A549 (cell line): Measurements from ENCODE around the gene BMP15. TPM values are rescaled to one million over a fixed set of nuclear protein-coding genes. Genes with fewer than 3 reads are reported as not detected.
A peak's percentile ranks its signal among the peaks of the same experiment; 100 is the strongest.

Experiments used
- ATAC-seq, 2 experiments: fragments of 200-7000 bp in 1 of 2; fragments of >200 bp in 1 of 2; cut with Nextera tagmentation in 1 of 2; cut with Tn5 transposase in 1 of 2; 3 replicates each; pipeline versions ENCODE4 v1.8.0 to v1.9.1; 2018 to 2020; ENCODE audit warnings: mild to moderate bottlenecking in 1 of 2, moderate library complexity in 1 of 2
- CTCF ChIA-PET: fragments of 300-600 bp; sonication (Branson Sonifier 250); formaldehyde crosslinking; extraction: SDS; loops from one replicate; lab custom pipeline; 2021; ENCODE audit warnings: antibody characterized with exemption, inconsistent platforms; lab: Yijun Ruan, JAX
- POLR2A ChIA-PET: fragments of 350-600 bp; formaldehyde crosslinking; extraction: SDS; loops from one replicate; lab custom pipeline; 2021; ENCODE audit warnings: antibody characterized with exemption, inconsistent platforms; lab: Yijun Ruan, JAX
- DNase-seq, 2 experiments: peaks; one replicate each; pipeline versions ENCODE4 v3.0.0 to v3.0.0-alpha.2; 2011 to 2016; ENCODE audit warnings: low read depth in 1 of 2, low spot score in 1 of 2
- FAIRE-seq: peaks from 2 replicates; lab custom pipeline; 2011; peaks lifted over from hg19 to GRCh38; lab: Jason Lieb, UNC
- H3K27ac ChIP-seq, 2 experiments: fragments of >200 bp; sonication (Bioruptor Twin); formaldehyde crosslinking; 3 replicates each; pipeline ENCODE4 v1.5.1; 2016 to 2017
- H3K4me1 ChIP-seq: fragments of >200 bp; sonication (Bioruptor Twin); formaldehyde crosslinking; 3 replicates; pipeline ENCODE4 v1.6.1; 2016
- H3K4me2 ChIP-seq: fragments of >200 bp; sonication (Bioruptor Twin); formaldehyde crosslinking; 3 replicates; pipeline ENCODE4 v1.6.1; 2016
- H3K4me3 ChIP-seq: fragments of >200 bp; sonication (Bioruptor Twin); formaldehyde crosslinking; 3 replicates; pipeline ENCODE4 v1.5.1; 2016
- H3K9me3 ChIP-seq: fragments of >200 bp; sonication (Bioruptor Twin); formaldehyde crosslinking; 3 replicates; pipeline ENCODE4 v1.6.1; 2016
- BHLHE40 ChIP-seq: IDR thresholded peaks from 2 replicates; pipeline ENCODE4 v1.6.1; 2012; ENCODE audit warnings: low read depth, low read length, inconsistent platforms
- CHD2 ChIP-seq: fragments of 150-350 bp; IDR thresholded peaks from 2 replicates; pipeline ENCODE4 v1.6.1; 2014; ENCODE audit warnings: low read length; ENCODE audit not compliant: partially characterized antibody
- EHF ChIP-seq: fragments of 250-450 bp; sonication (Bioruptor Pico); IDR thresholded peaks from 2 replicates; pipeline ENCODE4 v1.5.0; 2020; ENCODE audit warnings: mild to moderate bottlenecking
- EHMT2 ChIP-seq: fragments of 200-600 bp; sonication (generic); IDR thresholded peaks from 2 replicates; pipeline ENCODE4 v1.6.1; 2016; ENCODE audit warnings: antibody characterized with exemption, low read depth, mild to moderate bottlenecking, moderate library complexity
- FOSB ChIP-seq: fragments of 250-450 bp; sonication (Bioruptor Pico); IDR thresholded peaks from 2 replicates; pipeline ENCODE4 v1.5.0; 2020; ENCODE audit warnings: mild to moderate bottlenecking, moderate library complexity
- FOXS1 ChIP-seq: fragments of 250-450 bp; sonication (Bioruptor Pico); IDR thresholded peaks from 2 replicates; pipeline ENCODE4 v1.5.0; 2020; ENCODE audit warnings: mild to moderate bottlenecking, moderate library complexity
- HOXA7 ChIP-seq: fragments of 250-450 bp; sonication (Bioruptor Pico); IDR thresholded peaks from 2 replicates; pipeline ENCODE4 v1.5.0; 2020; ENCODE audit warnings: mild to moderate bottlenecking, moderate library complexity
- HOXB13 ChIP-seq: fragments of 250-450 bp; sonication (Bioruptor Pico); IDR thresholded peaks from 2 replicates; pipeline ENCODE4 v1.5.0; 2020; ENCODE audit warnings: low read depth, mild to moderate bottlenecking, moderate library complexity
- HOXB5 ChIP-seq: fragments of 250-450 bp; sonication (Bioruptor Pico); IDR thresholded peaks from 2 replicates; pipeline ENCODE4 v1.5.0; 2020; ENCODE audit warnings: mild to moderate bottlenecking, moderate library complexity
- MAFK ChIP-seq: fragments of 450-650 bp; IDR thresholded peaks from 2 replicates; pipeline ENCODE4 v1.6.1; 2014; ENCODE audit not compliant: partially characterized antibody
- MAZ ChIP-seq: fragments of 150-350 bp; IDR thresholded peaks from 2 replicates; pipeline ENCODE4 v1.6.1; 2014; ENCODE audit warnings: antibody characterized with exemption, low read depth, low read length, borderline replicate concordance
- NFE2L2 ChIP-seq: fragments of 150-350 bp; conservative IDR thresholded peaks from 2 replicates; pipeline ENCODE4 v1.6.1; 2014; ENCODE audit warnings: low read length
- RCOR1 ChIP-seq: fragments of 150-350 bp; IDR thresholded peaks from 2 replicates; pipeline ENCODE4 v1.6.1; 2014; ENCODE audit warnings: antibody characterized with exemption, low read length, low read depth
- RFX5 ChIP-seq: fragments of 450-650 bp; IDR thresholded peaks from 2 replicates; pipeline ENCODE4 v1.7.1; 2014; ENCODE audit warnings: antibody characterized with exemption, mild to moderate bottlenecking, moderate library complexity
- SMC3 ChIP-seq: fragments of >200 bp; sonication (Bioruptor Twin); formaldehyde crosslinking; IDR thresholded peaks from 3 replicates; pipeline ENCODE4 v1.6.1; 2018; ENCODE audit warnings: inconsistent platforms
- SREBF2 ChIP-seq: fragments of 450-650 bp; IDR thresholded peaks from 2 replicates; pipeline ENCODE4 v1.6.1; 2014; ENCODE audit warnings: mild to moderate bottlenecking, moderate library complexity
- TFCP2L1 ChIP-seq: fragments of 250-450 bp; sonication (Bioruptor Pico); IDR thresholded peaks from 2 replicates; pipeline ENCODE4 v1.5.0; 2021; ENCODE audit warnings: mild to moderate bottlenecking
- ZSCAN20 ChIP-seq: fragments of 250-450 bp; sonication (Bioruptor Pico); IDR thresholded peaks from 2 replicates; pipeline ENCODE4 v1.8.0; 2022; ENCODE audit warnings: mild to moderate bottlenecking, moderate library complexity
- WGBS: methylation state at CpG from one replicate; pipeline ENCODE4 v1.1.6; 2017; ENCODE audit errors: missing lambda C conversion rate; 5-methylcytosine and 5-hydroxymethylcytosine counted together
- polyA plus RNA-seq, 4 experiments: library from polyadenylated mRNA; depleted of rRNA in 3 of 4; stranded (reverse); fragments of >200 nt; fragmentation: RNase III in 1 of 4; extraction: RNeasy Plus Mini Kit Qiagen cat#74134 plus additional on column Dnase treatment in 1 of 4; gene quantifications; 2 replicates in 3 of 4; 3 replicates in 1 of 4; pipeline ENCODE4 v1.2.3, GENCODE V29; 2011 to 2017
- TF ChIP-seq, protein P1 (sequence below): fragments of >200 bp; sonication (Bioruptor Twin); formaldehyde crosslinking; IDR thresholded peaks from 3 replicates; pipeline ENCODE4 v1.6.1; 2016
- TF ChIP-seq, protein P2 (sequence below): fragments of 450-650 bp; IDR thresholded peaks from 2 replicates; pipeline ENCODE4 v1.6.1; 2014; ENCODE audit warnings: antibody characterized with exemption
- TF ChIP-seq, protein P3 (sequence below): fragments of 250-450 bp; sonication (Bioruptor Pico); IDR thresholded peaks from 2 replicates; pipeline ENCODE4 v1.5.0; 2020; ENCODE audit warnings: low read depth, mild to moderate bottlenecking, moderate library complexity
- TF ChIP-seq, protein P4 (sequence below): fragments of 150-350 bp; IDR thresholded peaks from 2 replicates; pipeline ENCODE4 v1.6.1; 2014; ENCODE audit warnings: low read depth, mild to moderate bottlenecking, low read length
- TF ChIP-seq, protein P5 (sequence below): fragments of 200-600 bp; sonication (generic); IDR thresholded peaks from 2 replicates; pipeline ENCODE4 v1.6.1; 2016; ENCODE audit warnings: antibody characterized with exemption, mild to moderate bottlenecking, moderate library complexity
- TF ChIP-seq, protein P6 (sequence below): fragments of 250-450 bp; sonication (Bioruptor Pico); IDR thresholded peaks from 2 replicates; pipeline ENCODE4 v1.5.0; 2021; ENCODE audit warnings: mild to moderate bottlenecking, moderate library complexity, borderline replicate concordance

BMP15 gene
- polyA plus RNA-seq, 2 of the 4 experiments (the other 2 are of a cell fraction) = not detected

DNA sequence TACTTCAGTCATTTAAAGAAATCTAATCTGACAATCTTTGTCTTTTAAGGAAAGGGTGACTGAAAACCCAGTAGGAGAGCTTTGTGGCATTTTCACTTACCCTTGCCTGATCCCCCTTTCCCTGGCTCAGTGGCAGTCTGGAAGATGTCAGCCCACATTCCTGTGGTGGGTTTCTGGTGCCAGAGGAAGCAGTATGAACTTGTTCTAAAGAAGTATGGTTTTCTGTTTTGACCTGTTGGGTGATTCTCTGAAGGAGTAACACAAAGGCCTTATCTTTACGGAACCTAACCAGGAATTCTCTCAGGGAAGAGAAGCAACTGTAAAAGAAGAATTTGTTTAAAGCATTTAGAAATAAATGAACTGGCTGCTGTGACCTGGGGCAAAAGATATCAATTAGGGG is 41.9 kb downstream of the BMP15 start:
- no peak for ATAC-seq
- DNase-seq = no peak
- Histone ChIP-seq H3K4me1 (no peaks in the 10 kb centered on the region), H3K9me3 (no peaks in the 10 kb centered on the region), H3K27ac (no peak overlapping the region), H3K4me2 (no peak overlapping the region), H3K4me3 (no peak overlapping the region)
- POLR2A ChIA-PET = no interaction called here
- CTCF ChIA-PET = no interaction called here
- no peak for FAIRE-seq
- no peak for TF ChIP-seq HOXA7
- TF ChIP-seq HOXB13 (CRISPR knock-in tag) = no peak
- TF ChIP-seq SMC3 = no peak
- no peak for TF ChIP-seq CHD2
- TF ChIP-seq, protein P1, sequence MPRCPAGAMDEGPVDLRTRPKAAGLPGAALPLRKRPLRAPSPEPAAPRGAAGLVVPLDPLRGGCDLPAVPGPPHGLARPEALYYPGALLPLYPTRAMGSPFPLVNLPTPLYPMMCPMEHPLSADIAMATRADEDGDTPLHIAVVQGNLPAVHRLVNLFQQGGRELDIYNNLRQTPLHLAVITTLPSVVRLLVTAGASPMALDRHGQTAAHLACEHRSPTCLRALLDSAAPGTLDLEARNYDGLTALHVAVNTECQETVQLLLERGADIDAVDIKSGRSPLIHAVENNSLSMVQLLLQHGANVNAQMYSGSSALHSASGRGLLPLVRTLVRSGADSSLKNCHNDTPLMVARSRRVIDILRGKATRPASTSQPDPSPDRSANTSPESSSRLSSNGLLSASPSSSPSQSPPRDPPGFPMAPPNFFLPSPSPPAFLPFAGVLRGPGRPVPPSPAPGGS = no peak
- WGBS = 40% methylated on average over 1 of the region's 1 CpG

DNA sequence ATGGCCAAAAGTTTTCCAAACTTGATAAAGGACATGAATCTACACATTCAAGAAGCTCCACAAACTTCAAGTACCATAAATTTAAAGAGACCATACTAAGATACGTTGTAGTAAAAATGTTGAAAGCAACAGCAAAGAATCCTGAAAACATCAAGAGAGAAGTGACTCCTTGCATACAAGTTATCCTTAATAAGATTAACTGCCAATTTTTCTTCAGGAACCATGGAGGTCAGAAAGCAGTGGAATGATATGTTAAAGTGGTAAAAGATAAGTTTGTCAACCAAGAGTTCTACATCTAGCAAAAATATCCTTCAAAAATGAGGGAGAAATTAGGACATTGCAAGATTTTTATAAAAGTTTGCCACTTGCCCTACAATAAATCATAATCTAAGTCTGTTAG is 43.3 kb downstream of the BMP15 start:
- CTCF ChIA-PET = no interaction called here
- DNase-seq (no peak), ATAC-seq (no peak)
- TF ChIP-seq TFCP2L1 (CRISPR knock-in tag) (no peak), BHLHE40 (no peak)
- TF ChIP-seq, all 56 proteins: peak for 0
- H3K27ac ChIP-seq = no peak overlapping the region
- no peaks in the 10 kb centered on the region for H3K9me3 ChIP-seq
- H3K4me3 ChIP-seq = no peak overlapping the region
- WGBS = 0% methylated on average over 1 of the region's 1 CpG
- POLR2A ChIA-PET = no interaction called here
- peak; percentile 98 for FAIRE-seq
- no peak overlapping the region for H3K4me2 ChIP-seq
- H3K4me1 ChIP-seq = no peaks in the 10 kb centered on the region

DNA sequence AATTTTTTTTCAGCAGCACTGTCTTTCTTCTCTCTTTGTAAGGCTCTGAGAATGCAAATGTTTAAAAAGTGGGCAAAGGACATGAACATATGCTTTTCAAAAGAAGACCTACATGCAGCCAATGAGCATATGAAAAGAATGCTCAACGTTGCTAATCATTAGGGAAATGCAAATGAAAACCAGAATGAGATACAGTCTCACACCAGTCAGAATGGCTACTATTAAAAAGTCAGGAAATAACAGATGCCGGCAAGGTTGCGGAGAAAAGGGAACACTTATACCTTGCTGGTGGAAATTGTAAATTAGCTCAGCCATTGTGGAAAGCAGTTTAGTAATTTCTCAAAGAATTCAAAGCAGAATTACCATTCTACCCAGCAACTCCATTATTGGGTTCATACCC is 51.6 kb downstream of the BMP15 start:
- TF ChIP-seq EHMT2 (no peak), SMC3 (no peak), CHD2 (no peak), FOXS1 (CRISPR knock-in tag) (no peak), MAFK (no peak), NFE2L2 (no peak), HOXB5 (no peak), RFX5 (no peak), SREBF2 (no peak), EHF (no peak), FOSB (no peak), HOXA7 (no peak), RCOR1 (no peak), MAZ (no peak), ZSCAN20 (CRISPR knock-in tag) (no peak)
- TF ChIP-seq, protein P2, sequence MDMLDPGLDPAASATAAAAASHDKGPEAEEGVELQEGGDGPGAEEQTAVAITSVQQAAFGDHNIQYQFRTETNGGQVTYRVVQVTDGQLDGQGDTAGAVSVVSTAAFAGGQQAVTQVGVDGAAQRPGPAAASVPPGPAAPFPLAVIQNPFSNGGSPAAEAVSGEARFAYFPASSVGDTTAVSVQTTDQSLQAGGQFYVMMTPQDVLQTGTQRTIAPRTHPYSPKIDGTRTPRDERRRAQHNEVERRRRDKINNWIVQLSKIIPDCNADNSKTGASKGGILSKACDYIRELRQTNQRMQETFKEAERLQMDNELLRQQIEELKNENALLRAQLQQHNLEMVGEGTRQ = no peak
- TF ChIP-seq, protein P3, sequence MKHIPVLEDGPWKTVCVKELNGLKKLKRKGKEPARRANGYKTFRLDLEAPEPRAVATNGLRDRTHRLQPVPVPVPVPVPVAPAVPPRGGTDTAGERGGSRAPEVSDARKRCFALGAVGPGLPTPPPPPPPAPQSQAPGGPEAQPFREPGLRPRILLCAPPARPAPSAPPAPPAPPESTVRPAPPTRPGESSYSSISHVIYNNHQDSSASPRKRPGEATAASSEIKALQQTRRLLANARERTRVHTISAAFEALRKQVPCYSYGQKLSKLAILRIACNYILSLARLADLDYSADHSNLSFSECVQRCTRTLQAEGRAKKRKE (CRISPR knock-in tag) = no peak
- TF ChIP-seq, protein P4, sequence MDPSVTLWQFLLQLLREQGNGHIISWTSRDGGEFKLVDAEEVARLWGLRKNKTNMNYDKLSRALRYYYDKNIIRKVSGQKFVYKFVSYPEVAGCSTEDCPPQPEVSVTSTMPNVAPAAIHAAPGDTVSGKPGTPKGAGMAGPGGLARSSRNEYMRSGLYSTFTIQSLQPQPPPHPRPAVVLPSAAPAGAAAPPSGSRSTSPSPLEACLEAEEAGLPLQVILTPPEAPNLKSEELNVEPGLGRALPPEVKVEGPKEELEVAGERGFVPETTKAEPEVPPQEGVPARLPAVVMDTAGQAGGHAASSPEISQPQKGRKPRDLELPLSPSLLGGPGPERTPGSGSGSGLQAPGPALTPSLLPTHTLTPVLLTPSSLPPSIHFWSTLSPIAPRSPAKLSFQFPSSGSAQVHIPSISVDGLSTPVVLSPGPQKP = no peak
- TF ChIP-seq, protein P5, sequence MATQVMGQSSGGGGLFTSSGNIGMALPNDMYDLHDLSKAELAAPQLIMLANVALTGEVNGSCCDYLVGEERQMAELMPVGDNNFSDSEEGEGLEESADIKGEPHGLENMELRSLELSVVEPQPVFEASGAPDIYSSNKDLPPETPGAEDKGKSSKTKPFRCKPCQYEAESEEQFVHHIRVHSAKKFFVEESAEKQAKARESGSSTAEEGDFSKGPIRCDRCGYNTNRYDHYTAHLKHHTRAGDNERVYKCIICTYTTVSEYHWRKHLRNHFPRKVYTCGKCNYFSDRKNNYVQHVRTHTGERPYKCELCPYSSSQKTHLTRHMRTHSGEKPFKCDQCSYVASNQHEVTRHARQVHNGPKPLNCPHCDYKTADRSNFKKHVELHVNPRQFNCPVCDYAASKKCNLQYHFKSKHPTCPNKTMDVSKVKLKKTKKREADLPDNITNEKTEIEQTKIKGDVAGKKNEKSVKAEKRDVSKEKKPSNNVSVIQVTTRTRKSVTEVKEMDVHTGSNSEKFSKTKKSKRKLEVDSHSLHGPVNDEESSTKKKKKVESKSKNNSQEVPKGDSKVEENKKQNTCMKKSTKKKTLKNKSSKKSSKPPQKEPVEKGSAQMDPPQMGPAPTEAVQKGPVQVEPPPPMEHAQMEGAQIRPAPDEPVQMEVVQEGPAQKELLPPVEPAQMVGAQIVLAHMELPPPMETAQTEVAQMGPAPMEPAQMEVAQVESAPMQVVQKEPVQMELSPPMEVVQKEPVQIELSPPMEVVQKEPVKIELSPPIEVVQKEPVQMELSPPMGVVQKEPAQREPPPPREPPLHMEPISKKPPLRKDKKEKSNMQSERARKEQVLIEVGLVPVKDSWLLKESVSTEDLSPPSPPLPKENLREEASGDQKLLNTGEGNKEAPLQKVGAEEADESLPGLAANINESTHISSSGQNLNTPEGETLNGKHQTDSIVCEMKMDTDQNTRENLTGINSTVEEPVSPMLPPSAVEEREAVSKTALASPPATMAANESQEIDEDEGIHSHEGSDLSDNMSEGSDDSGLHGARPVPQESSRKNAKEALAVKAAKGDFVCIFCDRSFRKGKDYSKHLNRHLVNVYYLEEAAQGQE = no peak
- TF ChIP-seq, protein P6, sequence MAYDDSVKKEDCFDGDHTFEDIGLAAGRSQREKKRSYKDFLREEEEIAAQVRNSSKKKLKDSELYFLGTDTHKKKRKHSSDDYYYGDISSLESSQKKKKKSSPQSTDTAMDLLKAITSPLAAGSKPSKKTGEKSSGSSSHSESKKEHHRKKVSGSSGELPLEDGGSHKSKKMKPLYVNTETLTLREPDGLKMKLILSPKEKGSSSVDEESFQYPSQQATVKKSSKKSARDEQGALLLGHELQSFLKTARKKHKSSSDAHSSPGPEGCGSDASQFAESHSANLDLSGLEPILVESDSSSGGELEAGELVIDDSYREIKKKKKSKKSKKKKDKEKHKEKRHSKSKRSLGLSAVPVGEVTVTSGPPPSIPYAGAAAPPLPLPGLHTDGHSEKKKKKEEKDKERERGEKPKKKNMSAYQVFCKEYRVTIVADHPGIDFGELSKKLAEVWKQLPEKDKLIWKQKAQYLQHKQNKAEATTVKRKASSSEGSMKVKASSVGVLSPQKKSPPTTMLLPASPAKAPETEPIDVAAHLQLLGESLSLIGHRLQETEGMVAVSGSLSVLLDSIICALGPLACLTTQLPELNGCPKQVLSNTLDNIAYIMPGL = no peak
- TF ChIP-seq, all 56 proteins: peak for 0
- no peak for DNase-seq
- no peak overlapping the region for H3K4me3 ChIP-seq
- POLR2A ChIA-PET = no interaction called here
- no peak overlapping the region for H3K4me2 ChIP-seq
- 62% methylated on average over 3 of the region's 3 CpGs for WGBS
- H3K27ac ChIP-seq = no peak overlapping the region
- no peaks in the 10 kb centered on the region for H3K9me3 ChIP-seq
- H3K4me1 ChIP-seq = no peaks in the 10 kb centered on the region
- no peak for ATAC-seq
- no peak for FAIRE-seq
- CTCF ChIA-PET = no interaction called here
